Measurements from ENCODE around the gene FBXO38. TPM values are rescaled to one million over a fixed set of nuclear protein-coding genes. Genes with fewer than 3 reads are reported as not detected.
A peak's percentile ranks its signal among the peaks of the same experiment; 100 is the strongest.

Gene FBXO38
- polyA plus RNA-seq, 1 donor, result 36.5 TPM

DNA sequence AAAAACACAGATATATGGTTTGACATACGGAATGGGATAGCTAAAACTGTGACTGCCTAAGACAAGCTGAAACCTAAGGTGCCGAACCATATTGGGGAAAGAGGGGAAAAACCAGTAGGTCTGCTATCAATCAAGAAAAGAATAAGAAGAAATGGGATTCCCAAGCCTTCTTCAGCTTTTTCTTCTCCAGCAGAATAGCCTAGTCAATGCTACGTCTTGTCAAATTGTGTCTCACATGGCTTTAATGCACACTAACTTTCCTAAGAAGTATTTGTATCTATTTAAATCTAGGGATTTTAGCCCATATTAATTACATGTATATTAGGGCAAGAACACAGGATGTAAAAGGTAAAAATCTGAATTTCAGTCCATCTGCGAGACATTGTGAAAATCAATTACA is 797 bp upstream of the FBXO38 start:
- H3K27me3 ChIP-seq (ENCODE audit: control insufficient read depth, insufficient read depth, low read length), result no peaks in the 10 kb centered on the region
- DNase-seq, result no peak
- 0% methylated on average over 1 of the region's 4 CpGs for WGBS (ENCODE audit: insufficient coverage, low lambda C conversion rate)
- H3K9me3 ChIP-seq (ENCODE audit: control insufficient read depth, low read depth, low read length), result no peaks in the 10 kb centered on the region
- H3K4me3 ChIP-seq (ENCODE audit: low read length), result peak overlapping the region; percentile 92
- peaks cover 19% of the 10 kb centered on the region for H3K4me1 ChIP-seq (ENCODE audit: control insufficient read depth, insufficient read depth, low read length)
- peak overlapping the region; percentile 86 for H3K27ac ChIP-seq (ENCODE audit: low read length)
- peaks cover 2% of the 10 kb centered on the region for H3K36me3 ChIP-seq (ENCODE audit: control insufficient read depth, insufficient read depth, low read length)

DNA sequence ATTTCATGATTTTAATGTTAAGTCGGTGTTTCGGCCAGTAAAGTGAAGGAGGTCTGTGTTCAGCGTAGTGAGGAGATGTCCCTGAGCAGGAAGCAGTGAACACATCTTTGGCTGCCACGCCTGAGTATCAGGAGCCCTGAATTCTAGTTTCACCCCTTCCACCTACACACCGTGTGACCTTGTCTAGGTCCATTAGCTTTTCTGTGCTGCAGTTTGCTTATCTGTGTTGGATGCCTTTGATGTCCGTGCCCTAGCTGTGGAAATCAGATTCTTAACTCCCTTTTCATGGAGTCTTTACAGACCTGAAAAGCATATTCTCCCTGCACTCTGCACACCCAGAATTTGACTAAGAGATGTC is 601 bp downstream of the FBXO38 start:
- Histone ChIP-seq H3K4me3 (ENCODE audit: low read length) (peak overlapping the region; percentile 92), H3K9me3 (ENCODE audit: control insufficient read depth, low read depth, low read length) (no peaks in the 10 kb centered on the region), H3K27ac (ENCODE audit: low read length) (peak overlapping the region; percentile 86), H3K27me3 (ENCODE audit: control insufficient read depth, insufficient read depth, low read length) (no peaks in the 10 kb centered on the region), H3K36me3 (ENCODE audit: control insufficient read depth, insufficient read depth, low read length) (peaks cover 6% of the 10 kb centered on the region), H3K4me1 (ENCODE audit: control insufficient read depth, insufficient read depth, low read length) (peaks cover 19% of the 10 kb centered on the region)
- no peak for DNase-seq
- 14% methylated on average over 1 of the region's 6 CpGs for WGBS (ENCODE audit: insufficient coverage, low lambda C conversion rate)

DNA sequence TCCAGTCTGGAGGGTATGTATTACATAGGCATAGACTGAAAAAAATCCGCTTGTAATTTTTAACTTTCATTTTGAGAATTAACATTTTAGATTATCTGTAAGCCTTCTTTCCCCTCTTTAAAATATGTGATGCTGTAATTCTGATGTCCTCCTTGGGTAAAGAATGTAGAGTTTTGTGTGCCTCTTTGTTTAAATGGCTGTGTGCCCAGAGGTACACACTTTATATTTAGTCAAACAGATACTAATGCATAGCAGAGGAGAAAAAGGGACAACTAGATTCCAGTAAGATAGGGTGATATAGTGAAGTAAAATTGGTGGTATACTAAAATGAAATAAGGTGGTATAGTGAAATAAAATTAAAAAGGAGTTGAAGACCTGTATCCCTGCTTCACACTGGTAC is 1.3 kb downstream of the FBXO38 start:
- no peak for DNase-seq
- H3K36me3 ChIP-seq (ENCODE audit: control insufficient read depth, insufficient read depth, low read length), result peaks cover 6% of the 10 kb centered on the region
- no peaks in the 10 kb centered on the region for H3K27me3 ChIP-seq (ENCODE audit: control insufficient read depth, insufficient read depth, low read length)
- WGBS (ENCODE audit: insufficient coverage, low lambda C conversion rate), result no CpG with 5 or more reads among the region's 1 CpG
- H3K4me1 ChIP-seq (ENCODE audit: control insufficient read depth, insufficient read depth, low read length), result peaks cover 19% of the 10 kb centered on the region
- no peak overlapping the region for H3K27ac ChIP-seq (ENCODE audit: low read length)
- H3K9me3 ChIP-seq (ENCODE audit: control insufficient read depth, low read depth, low read length), result no peaks in the 10 kb centered on the region
- no peak overlapping the region for H3K4me3 ChIP-seq (ENCODE audit: low read length)

DNA sequence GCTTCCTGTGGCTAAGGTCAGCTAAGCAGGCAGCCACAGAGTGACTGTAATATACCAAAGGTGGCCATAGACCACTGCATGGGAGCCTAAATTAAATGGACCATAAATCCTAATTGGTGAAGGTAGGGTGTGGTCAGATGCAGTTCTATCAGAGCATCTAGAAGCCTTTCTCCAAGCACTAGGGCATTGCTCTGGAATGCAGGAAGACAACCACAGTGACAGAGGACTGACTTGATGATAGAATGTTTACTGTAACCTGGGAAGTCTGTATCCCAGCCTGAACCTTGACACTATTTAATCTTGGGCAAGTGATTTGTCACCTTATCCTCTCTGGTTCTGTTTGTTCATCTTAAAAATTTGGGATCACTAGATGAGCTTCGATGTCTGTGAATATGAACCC is 2.3 kb downstream of the FBXO38 start:
- no peak overlapping the region for H3K27ac ChIP-seq (ENCODE audit: low read length)
- peaks cover 6% of the 10 kb centered on the region for H3K36me3 ChIP-seq (ENCODE audit: control insufficient read depth, insufficient read depth, low read length)
- H3K27me3 ChIP-seq (ENCODE audit: control insufficient read depth, insufficient read depth, low read length), result no peaks in the 10 kb centered on the region
- H3K9me3 ChIP-seq (ENCODE audit: control insufficient read depth, low read depth, low read length), result no peaks in the 10 kb centered on the region
- no peak for DNase-seq
- no peak overlapping the region for H3K4me3 ChIP-seq (ENCODE audit: low read length)
- H3K4me1 ChIP-seq (ENCODE audit: control insufficient read depth, insufficient read depth, low read length), result peaks cover 19% of the 10 kb centered on the region
- WGBS (ENCODE audit: insufficient coverage, low lambda C conversion rate), result no CpG with 5 or more reads among the region's 1 CpG

DNA sequence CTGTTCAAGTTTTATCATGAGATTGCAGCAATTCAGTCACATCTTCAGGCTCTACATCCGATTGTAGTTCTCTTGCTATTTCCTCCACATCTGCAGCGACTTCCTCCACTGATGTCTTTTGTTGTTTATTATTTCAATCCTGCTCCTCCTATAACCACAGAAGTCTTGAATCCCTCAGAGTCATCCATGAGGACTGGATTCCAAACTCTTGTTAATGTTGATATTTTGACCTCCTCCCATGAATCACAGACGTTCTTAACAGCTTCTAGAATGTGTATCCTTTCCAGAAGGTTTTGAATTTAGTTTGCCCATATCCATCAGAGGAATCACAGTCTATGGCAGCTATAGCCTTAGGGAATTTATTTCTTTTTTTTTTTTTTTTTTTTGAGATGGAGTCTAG is 3.6 kb downstream of the FBXO38 start:
- Histone ChIP-seq H3K27ac (ENCODE audit: low read length) (no peak overlapping the region), H3K4me3 (ENCODE audit: low read length) (no peak overlapping the region), H3K27me3 (ENCODE audit: control insufficient read depth, insufficient read depth, low read length) (no peaks in the 10 kb centered on the region), H3K9me3 (ENCODE audit: control insufficient read depth, low read depth, low read length) (no peaks in the 10 kb centered on the region), H3K4me1 (ENCODE audit: control insufficient read depth, insufficient read depth, low read length) (peaks cover 23% of the 10 kb centered on the region), H3K36me3 (ENCODE audit: control insufficient read depth, insufficient read depth, low read length) (peaks cover 6% of the 10 kb centered on the region)
- DNase-seq, result no peak
- no CpG with 5 or more reads among the region's 3 CpGs for WGBS (ENCODE audit: insufficient coverage, low lambda C conversion rate)

DNA sequence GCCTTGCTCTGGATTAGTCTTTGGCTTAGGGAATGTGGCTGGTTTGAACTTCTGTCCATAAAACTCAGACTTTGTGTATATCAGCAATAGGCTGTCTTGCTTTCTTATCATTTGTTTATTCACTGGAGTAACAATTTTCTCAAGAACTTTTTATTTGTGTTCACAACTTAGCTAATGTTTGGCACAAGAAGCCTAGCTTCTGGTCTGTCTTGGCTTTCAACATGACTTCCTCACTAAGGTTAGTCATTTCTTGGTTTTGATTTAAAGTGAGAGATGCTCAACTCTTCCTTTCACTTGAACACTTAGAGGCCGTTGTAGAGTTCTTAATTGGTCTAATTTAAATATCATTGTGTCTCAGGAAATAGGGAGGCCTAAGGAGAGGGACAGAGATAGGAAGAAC is 4.9 kb downstream of the FBXO38 start:
- H3K9me3 ChIP-seq (ENCODE audit: control insufficient read depth, low read depth, low read length), result no peaks in the 10 kb centered on the region
- no peak overlapping the region for H3K27ac ChIP-seq (ENCODE audit: low read length)
- no peak overlapping the region for H3K4me3 ChIP-seq (ENCODE audit: low read length)
- no peaks in the 10 kb centered on the region for H3K27me3 ChIP-seq (ENCODE audit: control insufficient read depth, insufficient read depth, low read length)
- H3K36me3 ChIP-seq (ENCODE audit: control insufficient read depth, insufficient read depth, low read length), result peaks cover 6% of the 10 kb centered on the region
- DNase-seq, result no peak
- peaks cover 32% of the 10 kb centered on the region for H3K4me1 ChIP-seq (ENCODE audit: control insufficient read depth, insufficient read depth, low read length)
- no CpG with 5 or more reads among the region's 1 CpG for WGBS (ENCODE audit: insufficient coverage, low lambda C conversion rate)

DNA sequence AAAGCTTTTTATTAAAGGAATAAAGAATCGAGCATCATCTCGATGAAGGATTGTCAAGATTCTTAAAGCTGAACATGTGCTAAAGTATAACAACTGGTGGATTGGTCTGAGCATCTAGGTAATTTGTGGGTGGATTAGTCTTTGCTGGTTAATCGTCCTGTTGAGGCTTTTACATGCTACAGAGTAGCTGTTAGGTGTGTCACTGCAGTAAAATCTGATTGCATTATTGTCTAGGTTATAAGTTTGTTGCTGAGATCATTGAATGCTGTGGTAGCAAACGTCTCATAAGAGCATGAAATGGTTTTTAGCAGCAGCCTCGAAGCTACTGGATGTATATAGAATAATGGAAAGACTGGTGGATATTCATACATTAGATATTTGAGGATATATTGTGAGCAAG is 7.2 kb downstream of the FBXO38 start:
- Histone ChIP-seq H3K9me3 (ENCODE audit: control insufficient read depth, low read depth, low read length) (no peaks in the 10 kb centered on the region), H3K4me3 (ENCODE audit: low read length) (no peak overlapping the region), H3K27ac (ENCODE audit: low read length) (no peak overlapping the region), H3K4me1 (ENCODE audit: control insufficient read depth, insufficient read depth, low read length) (peaks cover 22% of the 10 kb centered on the region), H3K27me3 (ENCODE audit: control insufficient read depth, insufficient read depth, low read length) (no peaks in the 10 kb centered on the region), H3K36me3 (ENCODE audit: control insufficient read depth, insufficient read depth, low read length) (peaks cover 8% of the 10 kb centered on the region)
- DNase-seq, result peak in 1 of 2 donors; percentile 18
- WGBS (ENCODE audit: insufficient coverage, low lambda C conversion rate), result 100% methylated on average over 2 of the region's 5 CpGs

DNA sequence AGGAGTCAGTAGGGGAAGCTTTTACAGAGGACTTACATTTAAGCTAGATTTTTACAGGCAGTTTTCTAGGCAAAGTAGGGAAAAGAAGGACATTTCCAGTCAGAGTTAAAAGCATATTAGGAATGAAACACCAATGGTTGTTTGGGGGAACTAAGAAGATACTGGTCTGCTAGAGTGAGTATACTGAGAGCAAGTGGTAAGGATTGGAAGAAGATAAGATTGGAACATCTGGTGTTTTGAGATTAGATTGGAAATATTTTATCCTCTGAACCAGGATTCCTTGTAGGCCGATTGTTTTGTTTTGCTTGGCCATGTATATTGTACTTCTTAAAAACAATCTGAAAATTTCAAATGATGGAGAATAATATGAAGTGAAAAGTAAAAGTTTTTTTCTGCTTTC is 7.7 kb downstream of the FBXO38 start:
- H3K27me3 ChIP-seq (ENCODE audit: control insufficient read depth, insufficient read depth, low read length), result no peaks in the 10 kb centered on the region
- H3K9me3 ChIP-seq (ENCODE audit: control insufficient read depth, low read depth, low read length), result no peaks in the 10 kb centered on the region
- no peak overlapping the region for H3K4me3 ChIP-seq (ENCODE audit: low read length)
- H3K4me1 ChIP-seq (ENCODE audit: control insufficient read depth, insufficient read depth, low read length), result peaks cover 21% of the 10 kb centered on the region
- no CpG with 5 or more reads among the region's 1 CpG for WGBS (ENCODE audit: insufficient coverage, low lambda C conversion rate)
- DNase-seq, result no peak
- no peak overlapping the region for H3K27ac ChIP-seq (ENCODE audit: low read length)
- peaks cover 8% of the 10 kb centered on the region for H3K36me3 ChIP-seq (ENCODE audit: control insufficient read depth, insufficient read depth, low read length)

DNA sequence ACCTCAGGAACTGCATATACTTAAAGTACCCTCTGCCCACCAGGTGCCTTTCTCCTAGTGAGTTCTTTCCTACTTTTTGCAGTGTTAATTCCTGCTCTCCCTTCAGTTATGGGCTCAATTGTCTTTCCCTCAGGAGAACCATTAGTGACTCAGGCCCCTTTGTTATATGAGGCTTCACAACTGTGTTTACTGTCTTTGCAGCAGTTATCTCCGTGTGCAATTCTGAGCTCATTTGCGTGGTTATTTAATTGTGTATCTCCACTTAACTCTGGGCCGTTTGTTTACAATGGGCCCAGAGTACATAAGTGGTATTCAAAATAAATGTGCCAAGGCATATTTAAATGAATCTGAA is 9.6 kb downstream of the FBXO38 start:
- Histone ChIP-seq H3K36me3 (ENCODE audit: control insufficient read depth, insufficient read depth, low read length) (peaks cover 6% of the 10 kb centered on the region), H3K4me3 (ENCODE audit: low read length) (no peak overlapping the region), H3K4me1 (ENCODE audit: control insufficient read depth, insufficient read depth, low read length) (peaks cover 22% of the 10 kb centered on the region), H3K27me3 (ENCODE audit: control insufficient read depth, insufficient read depth, low read length) (no peaks in the 10 kb centered on the region), H3K27ac (ENCODE audit: low read length) (no peak overlapping the region), H3K9me3 (ENCODE audit: control insufficient read depth, low read depth, low read length) (no peaks in the 10 kb centered on the region)
- DNase-seq, result peak in 1 of 2 donors; percentile 23
- WGBS (ENCODE audit: insufficient coverage, low lambda C conversion rate), result no CpG with 5 or more reads among the region's 3 CpGs

DNA sequence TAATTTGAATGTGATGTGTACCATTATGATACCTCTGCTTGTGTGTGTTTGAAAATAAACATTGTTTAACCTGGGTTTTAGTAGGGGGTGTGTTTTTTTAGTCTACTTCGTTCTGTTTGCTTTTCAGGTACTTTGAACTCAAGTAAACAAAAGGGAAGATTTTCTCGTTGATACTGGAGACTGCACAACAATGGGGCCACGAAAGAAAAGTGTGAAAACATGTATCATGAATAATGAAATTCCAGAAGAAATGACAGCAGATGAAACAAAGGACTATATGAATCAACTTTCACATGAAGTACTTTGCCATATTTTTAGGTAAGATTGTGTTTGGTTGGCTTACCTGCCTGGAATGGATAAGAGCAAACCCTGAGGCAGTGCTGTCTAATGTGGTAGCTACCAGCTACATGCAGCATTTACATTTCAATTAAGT is 10.8 kb downstream of the FBXO38 start:
- Histone ChIP-seq H3K27ac (ENCODE audit: low read length) (no peak overlapping the region), H3K4me3 (ENCODE audit: low read length) (no peak overlapping the region), H3K27me3 (ENCODE audit: control insufficient read depth, insufficient read depth, low read length) (no peaks in the 10 kb centered on the region), H3K4me1 (ENCODE audit: control insufficient read depth, insufficient read depth, low read length) (peaks cover 31% of the 10 kb centered on the region), H3K36me3 (ENCODE audit: control insufficient read depth, insufficient read depth, low read length) (peaks cover 8% of the 10 kb centered on the region), H3K9me3 (ENCODE audit: control insufficient read depth, low read depth, low read length) (no peaks in the 10 kb centered on the region)
- DNase-seq, result peak in 1 of 2 donors; percentile 26
- WGBS (ENCODE audit: insufficient coverage, low lambda C conversion rate), result 22% methylated on average over 3 of the region's 3 CpGs

DNA sequence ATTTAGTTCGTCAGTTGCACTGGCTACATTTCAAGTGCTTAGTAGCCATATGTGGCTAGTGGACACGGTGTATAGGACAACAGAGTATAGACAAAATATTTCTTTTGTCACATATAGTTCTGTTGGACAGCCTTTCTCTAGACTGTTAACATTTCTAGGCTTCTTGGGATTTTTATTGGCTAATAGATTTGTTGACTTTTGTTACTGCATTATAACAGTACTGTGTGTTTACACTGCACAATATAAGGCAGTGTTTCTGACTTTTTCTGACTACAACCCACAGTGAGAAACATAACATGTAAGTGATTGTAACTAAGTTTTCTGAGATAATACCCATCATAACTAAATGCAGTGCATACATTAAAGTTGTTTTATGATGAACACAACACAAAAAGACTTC is 11.3 kb downstream of the FBXO38 start:
- H3K4me1 ChIP-seq (ENCODE audit: control insufficient read depth, insufficient read depth, low read length), result peaks cover 31% of the 10 kb centered on the region
- no peaks in the 10 kb centered on the region for H3K9me3 ChIP-seq (ENCODE audit: control insufficient read depth, low read depth, low read length)
- no peaks in the 10 kb centered on the region for H3K27me3 ChIP-seq (ENCODE audit: control insufficient read depth, insufficient read depth, low read length)
- H3K36me3 ChIP-seq (ENCODE audit: control insufficient read depth, insufficient read depth, low read length), result peaks cover 11% of the 10 kb centered on the region
- DNase-seq, result no peak
- no CpG with 5 or more reads among the region's 2 CpGs for WGBS (ENCODE audit: insufficient coverage, low lambda C conversion rate)
- H3K4me3 ChIP-seq (ENCODE audit: low read length), result no peak overlapping the region
- no peak overlapping the region for H3K27ac ChIP-seq (ENCODE audit: low read length)

Measured in large intestine (tissue), 3 donors.